Duodenal mucosa (tissue), 2 donors: ENCODE measurements around the gene ZNF236.
"Not testable (repeated sequence)": the region's sequence is repeated elsewhere in the genome, so short reads cannot be mapped to it uniquely, and the experiment has no call there.

Experiments
- H3K27ac ChIP-seq: one replicate; pipeline ENCODE4 v1.7.0; 2013; ENCODE audit warnings: low read depth, low read length
- H3K27me3 ChIP-seq, 2 donors: one replicate each; pipeline ENCODE4 v1.7.0; 2013; ENCODE audit warnings: low read length in 2 of 2, control low read depth in 1 of 2; ENCODE audit not compliant: insufficient read depth in 2 of 2, control insufficient read depth in 1 of 2
- H3K36me3 ChIP-seq, 2 donors: one replicate each; pipeline ENCODE4 v1.7.0; 2013; ENCODE audit warnings: low read length in 2 of 2, control low read depth in 1 of 2; ENCODE audit not compliant: insufficient read depth in 2 of 2, control insufficient read depth in 1 of 2
- H3K4me1 ChIP-seq, 2 donors: one replicate each; pipeline ENCODE4 v1.7.0; 2013; ENCODE audit warnings: low read length in 2 of 2, control low read depth in 1 of 2; ENCODE audit not compliant: insufficient read depth in 2 of 2, control insufficient read depth in 1 of 2
- H3K4me3 ChIP-seq, 2 donors: one replicate each; pipeline ENCODE4 v1.7.0; 2013; ENCODE audit warnings: low read length in 2 of 2, low read depth in 1 of 2
- H3K9ac ChIP-seq, 2 donors: one replicate each; pipeline ENCODE4 v1.7.0; 2013; ENCODE audit warnings: low read length in 2 of 2, low read depth in 1 of 2
- H3K9me3 ChIP-seq, 2 donors: one replicate each; pipeline ENCODE4 v1.7.0; 2013; ENCODE audit warnings: low read length in 2 of 2, control low read depth in 1 of 2; ENCODE audit not compliant: control insufficient read depth in 1 of 2

The ZNF236 gene

DNA sequence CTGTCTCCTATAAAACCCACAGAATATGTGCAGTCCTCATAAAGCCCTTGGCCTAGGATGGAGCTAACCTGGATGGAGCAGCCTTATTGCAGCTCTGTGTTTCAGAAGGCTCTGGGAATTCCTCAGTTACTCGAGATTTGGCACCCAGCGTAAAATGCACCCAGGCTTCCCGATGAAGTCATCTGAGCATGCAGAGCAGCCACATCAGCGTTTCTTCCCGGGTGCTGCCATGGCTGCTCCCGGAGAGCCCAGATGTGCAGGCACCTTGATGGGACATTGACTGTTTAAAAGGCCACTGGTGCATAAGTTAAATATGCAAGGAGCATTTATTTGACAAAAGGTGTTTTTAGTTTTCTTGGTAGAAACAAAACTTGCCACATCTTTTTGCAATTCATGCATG lies 195.0 kb downstream of the ZNF236 start:
- Histone ChIP-seq H3K9ac (no peak overlapping the region), H3K4me1 (no peaks in the 10 kb centered on the region), H3K9me3 (no peaks in the 10 kb centered on the region), H3K4me3 (no peak overlapping the region), H3K27me3 (no peaks in the 10 kb centered on the region), H3K36me3 (peaks cover 21 to 41% of the 10 kb centered on the region in 2 donors), H3K27ac (no peak overlapping the region)

DNA sequence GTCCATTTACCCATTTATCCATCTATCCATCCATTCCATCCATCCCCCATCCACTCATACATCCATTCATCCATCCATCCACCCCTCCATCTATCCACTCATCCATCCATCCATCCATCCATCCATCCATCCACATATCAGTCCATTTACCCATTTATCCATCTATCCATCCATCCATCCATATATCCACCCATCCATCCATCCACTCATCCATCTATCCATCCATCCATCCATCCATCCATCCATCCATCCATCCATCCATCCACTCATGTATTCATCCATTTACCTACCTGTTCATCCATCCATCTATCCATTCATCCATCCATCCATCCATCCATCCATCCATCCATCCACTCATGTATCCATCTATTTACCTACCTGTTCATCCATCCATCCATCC lies 196.3 kb downstream of the ZNF236 start:
- H3K36me3 ChIP-seq, result peaks cover 21 to 32% of the 10 kb centered on the region in 2 donors
- H3K27me3 ChIP-seq, H3K9ac ChIP-seq, H3K4me1 ChIP-seq, H3K27ac ChIP-seq, H3K9me3 ChIP-seq, H3K4me3 ChIP-seq: not testable (repeated sequence)

DNA sequence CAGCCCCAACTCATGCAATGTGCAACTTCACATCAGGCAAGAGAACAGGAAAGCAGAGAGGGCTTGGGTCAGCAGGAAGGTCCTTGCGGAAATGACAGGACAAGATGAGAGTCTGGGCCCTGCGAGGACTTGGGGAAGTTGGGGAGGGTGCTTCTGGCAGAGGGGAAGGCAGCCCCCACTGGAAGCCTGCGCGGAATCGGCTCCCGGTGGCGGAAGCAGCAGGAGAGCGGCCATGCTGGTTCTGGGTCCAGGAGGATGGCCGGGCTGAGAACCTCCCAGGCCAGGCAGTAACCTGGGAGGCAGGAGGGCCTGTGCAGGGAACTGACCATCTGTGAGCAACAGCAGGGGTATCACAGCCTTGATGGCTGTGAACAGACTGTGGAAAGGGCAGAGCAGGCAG lies 197.3 kb downstream of the ZNF236 start:
- no peaks in the 10 kb centered on the region for H3K9me3 ChIP-seq
- no peaks in the 10 kb centered on the region for H3K27me3 ChIP-seq
- no peak overlapping the region for H3K27ac ChIP-seq
- no peaks in the 10 kb centered on the region for H3K4me1 ChIP-seq
- no peak overlapping the region for H3K4me3 ChIP-seq
- peaks cover 24 to 33% of the 10 kb centered on the region in 2 donors for H3K36me3 ChIP-seq
- H3K9ac ChIP-seq, result no peak overlapping the region
